GM19193 (cell line): ENCODE measurements around the gene TSPAN16.

Experiments
- POLR2A ChIP-seq: IDR thresholded peaks from 4 replicates; pipeline ENCODE4 v1.6.1; 2011; ENCODE audit not compliant: insufficient read depth, insufficient read length; ENCODE audit errors: extremely low read depth

Gene TSPAN16

DNA sequence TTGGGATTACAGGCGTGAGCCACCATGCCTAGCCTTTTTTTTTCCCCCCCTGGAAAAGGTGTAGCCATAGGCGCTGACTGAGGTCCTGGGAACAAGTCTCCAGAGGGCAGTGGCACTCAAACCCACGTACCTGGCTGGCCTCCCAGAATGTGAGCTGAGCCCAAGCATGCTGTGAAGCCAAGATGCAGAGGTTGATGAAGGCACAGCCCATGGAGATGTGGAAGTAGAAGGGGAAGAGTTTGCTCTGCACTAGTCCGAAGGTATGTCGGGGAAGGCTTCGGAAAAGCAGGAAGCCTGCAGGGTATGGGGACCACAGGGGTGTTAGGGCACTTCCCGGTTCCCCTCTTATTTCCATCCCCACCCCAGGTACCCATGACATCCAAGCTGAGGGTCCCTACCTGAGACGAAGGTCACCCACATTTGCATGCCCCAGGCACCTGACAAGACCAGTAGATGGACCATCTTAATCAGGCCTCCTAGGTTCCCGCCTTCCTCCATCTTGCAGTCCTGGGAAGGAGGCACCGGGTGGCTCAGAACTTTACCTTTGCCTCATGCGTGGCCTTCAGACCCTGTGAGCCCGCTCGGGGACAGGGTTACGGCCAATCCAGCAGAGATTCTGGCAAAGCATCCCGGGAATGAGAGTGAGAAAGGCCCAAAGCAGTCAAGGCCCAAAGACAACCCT is 49.3 kb downstream of the TSPAN16 start:
- TF ChIP-seq POLR2A = no peak

DNA sequence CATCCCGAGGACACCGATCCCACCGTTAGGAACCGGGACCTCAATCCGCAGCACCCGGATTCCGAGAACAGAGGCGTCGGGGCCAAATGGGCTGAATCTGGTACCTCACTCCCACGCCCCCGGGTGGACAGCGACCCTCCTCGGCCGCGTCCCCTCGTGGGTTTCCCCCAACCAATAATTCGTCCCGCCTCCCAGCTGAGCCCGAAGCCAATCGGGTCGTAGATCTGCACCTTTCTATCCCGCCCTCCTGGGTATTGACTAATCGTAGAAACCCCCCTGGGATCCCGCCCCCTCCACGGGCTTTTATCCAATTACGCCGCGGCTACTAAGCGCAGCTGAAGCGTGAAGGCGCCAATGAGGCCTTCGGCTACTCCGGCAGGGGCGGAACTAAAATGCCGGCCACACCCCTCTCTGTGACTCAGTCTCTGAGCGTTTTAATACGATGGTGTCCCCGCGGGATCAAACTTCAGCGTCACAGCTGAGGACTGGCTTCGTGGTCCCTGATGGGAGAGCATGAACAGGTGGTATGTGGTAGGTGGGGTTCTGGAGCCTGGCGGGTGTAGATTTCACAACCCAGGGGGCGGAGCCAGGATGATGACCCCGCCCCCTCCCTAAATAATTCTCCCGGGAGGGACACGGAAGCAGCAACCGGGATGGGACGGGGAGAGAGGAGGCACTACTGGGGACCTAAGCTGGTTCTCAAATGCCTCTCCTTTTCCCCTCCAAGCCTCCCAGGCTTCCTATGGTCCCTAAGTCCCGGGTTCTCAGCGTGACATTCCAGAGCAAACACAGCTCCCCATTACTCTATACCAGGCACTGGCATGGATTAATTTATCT is 50.4 kb downstream of the TSPAN16 start, which contains the start of the genes CCDC159 and TMEM205:
Gene CCDC159, plus strand, starts transcription at position 416 of the 837 bp plus-strand sequence. Its CDS starts 88 bp downstream, at position 504.
Gene TMEM205, minus strand, starts transcription at position 165 of the 837 bp plus-strand sequence. CDS start 649 bp downstream, outside the sequence.
- TF ChIP-seq POLR2A = peak; percentile 58

DNA sequence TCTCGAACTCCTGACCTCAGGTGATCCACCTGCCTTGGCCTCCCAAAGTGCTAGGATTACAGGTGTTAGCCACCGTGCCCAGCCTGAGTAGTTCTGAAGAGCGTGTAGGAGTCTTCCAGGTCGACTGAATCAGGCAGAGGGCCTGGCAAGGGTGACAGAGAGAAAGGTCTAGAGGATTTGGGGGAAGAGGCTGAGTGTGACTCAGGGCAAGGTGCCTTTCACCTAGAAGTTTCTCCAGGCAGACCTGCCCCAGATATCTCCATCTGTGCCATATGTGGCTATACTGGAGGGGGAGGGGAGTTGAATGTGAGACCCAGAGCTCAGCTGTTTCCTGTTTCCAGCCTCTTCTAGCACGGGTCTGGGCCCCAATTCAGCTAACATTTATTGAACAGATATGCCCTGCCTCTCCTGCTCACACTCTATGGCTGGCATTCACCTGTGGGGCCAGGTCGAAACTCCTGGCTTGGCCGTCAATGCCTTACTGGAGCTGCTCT is 51.6 kb downstream of the TSPAN16 start:
- TF ChIP-seq POLR2A = no peak

DNA sequence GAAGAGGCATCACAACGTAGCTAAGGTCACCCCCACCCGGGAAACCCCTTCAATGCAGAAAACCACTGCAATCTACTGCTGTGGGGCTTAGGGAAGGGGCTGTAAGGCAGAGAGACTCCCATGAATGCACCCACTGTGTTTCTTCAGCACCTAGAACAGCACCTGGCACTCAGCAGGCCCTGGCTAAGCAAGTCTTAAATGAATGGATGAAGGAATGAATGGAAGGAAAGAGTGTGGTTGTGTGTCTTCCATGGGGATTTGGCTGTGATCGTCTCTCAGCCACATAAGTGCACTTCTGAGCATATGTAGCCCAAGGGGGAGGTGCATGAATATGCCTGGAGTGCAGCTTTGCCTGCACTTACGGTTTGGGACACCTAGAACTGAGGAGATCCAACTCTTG is 53.2 kb downstream of the TSPAN16 start:
- no peak for TF ChIP-seq POLR2A

DNA sequence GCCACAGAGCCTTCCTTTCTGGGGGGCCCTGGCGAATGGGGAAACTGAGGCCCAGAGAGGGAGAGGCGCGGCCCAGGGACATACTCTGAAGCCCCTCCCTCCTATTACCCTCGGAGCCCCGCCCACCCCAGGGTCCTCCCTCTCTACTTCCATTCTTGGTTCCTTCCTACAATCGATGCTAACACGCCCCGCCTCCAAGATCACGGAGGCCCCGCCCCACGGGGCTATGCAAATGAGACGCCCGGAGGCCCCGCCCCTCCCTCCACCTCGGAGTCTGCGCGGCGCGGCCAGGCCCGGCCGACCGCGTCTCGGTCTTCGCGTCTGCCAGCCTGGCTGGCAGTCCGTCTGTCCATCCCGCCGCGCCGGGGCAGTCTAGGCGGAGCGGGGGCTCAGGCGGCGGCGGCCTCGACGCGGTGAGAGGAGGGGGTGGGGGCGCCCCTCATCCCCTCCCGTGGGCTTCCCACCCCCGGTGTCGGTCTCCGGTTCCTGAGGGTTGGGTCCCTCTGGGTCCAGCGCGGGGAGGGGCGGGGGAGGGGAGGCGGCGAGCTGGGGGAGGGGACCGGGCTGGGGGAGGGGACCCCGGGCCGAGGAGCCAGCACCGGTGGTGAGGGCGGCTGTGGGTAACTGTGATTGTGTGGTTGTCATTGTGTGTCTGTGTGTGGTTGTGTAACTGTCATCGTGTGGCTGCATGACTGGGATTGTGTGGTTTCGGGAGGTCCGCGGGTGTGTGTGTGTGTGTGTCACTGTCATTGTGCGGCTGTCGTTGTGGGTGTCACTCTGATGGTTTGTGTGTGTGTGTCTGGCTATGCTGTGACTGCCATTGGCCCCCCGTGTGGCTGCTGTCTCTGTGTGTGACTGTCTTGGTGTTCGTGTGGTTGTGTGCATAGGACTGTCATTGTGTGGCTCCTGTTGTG is 59.5 kb downstream of the TSPAN16 start, which contains the start of gene PLPPR2:
Gene PLPPR2, plus strand, starts transcription at position 273 of the 914 bp plus-strand sequence. CDS start 2,242 bp downstream, outside the sequence.
- no peak for TF ChIP-seq POLR2A

DNA sequence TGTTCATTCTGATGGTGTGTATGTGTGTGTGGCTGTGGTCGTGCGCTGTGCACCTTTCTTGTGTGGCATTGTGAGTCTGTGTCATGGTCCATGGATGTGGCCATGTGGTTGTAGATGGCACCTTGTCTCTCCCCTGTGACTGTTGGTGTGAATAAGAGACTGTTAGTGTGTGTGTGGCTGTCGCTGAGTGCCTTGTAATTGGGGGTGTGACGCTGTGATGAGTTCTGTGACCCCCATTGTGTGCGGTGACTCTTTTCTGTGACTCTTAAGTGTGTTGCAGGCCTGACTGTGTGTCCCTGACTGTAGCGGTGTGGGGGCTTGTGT is 60.1 kb downstream of the TSPAN16 start:
- TF ChIP-seq POLR2A = no peak

DNA sequence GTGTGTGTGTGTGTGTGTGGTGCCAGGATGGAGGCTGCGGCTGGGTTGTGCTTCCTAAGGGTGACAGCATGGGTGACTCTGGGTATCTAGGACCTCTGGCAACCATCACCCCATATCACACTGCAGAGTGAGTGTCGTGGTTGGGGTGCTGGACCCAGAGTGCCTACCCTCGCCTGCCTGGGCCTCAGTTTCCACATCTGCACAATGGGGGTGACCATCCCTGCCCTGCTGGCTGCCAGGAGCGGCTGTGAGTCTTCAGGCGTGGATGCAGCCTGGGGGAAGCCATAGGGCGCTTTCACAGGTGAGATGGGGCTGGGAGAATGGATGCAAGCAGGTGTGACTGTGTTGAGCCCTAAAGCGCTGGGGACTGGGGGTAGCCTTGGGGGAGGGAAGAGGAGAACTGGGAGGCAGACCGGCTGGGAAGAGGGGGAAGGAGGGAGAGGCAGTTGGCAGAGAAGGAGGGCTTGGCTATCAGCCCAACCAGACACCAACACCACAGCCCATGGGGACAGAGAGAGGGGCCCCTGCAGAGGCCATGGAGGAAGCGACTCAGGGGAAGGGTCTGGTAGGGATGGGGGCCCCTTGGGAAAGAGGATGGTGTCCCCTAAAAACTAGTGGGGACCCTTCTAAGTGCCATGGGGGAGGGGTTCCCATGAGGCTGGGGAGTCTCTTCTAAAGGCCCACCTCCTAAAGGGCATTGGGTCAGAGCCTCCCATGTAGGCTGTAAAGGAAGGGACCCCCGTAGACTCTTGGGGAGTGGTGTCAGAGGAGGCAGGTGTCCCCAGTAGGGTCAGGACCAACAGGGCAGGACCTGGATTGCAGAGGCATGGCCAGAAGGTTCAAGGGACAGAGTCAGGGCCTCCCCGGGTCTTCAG is 61.0 kb downstream of the TSPAN16 start:
- TF ChIP-seq POLR2A = no peak

DNA sequence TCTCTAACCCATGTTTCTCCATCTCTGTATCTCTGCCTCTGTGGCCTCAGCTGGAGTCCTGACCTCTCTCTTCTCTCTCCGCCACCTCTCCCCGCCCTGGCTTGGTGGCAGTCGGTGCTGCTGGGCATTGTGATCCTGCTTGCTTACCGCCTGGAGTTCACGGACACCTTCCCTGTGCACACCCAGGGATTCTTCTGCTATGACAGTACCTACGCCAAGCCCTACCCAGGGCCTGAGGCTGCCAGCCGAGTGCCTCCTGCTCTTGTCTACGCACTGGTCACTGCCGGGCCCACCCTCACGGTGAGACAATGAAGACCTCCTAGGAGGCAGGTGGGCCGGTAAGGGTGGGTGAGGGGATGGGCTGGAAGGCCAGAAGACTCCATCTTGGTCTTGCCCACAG is 63.5 kb downstream of the TSPAN16 start:
- no peak for TF ChIP-seq POLR2A

DNA sequence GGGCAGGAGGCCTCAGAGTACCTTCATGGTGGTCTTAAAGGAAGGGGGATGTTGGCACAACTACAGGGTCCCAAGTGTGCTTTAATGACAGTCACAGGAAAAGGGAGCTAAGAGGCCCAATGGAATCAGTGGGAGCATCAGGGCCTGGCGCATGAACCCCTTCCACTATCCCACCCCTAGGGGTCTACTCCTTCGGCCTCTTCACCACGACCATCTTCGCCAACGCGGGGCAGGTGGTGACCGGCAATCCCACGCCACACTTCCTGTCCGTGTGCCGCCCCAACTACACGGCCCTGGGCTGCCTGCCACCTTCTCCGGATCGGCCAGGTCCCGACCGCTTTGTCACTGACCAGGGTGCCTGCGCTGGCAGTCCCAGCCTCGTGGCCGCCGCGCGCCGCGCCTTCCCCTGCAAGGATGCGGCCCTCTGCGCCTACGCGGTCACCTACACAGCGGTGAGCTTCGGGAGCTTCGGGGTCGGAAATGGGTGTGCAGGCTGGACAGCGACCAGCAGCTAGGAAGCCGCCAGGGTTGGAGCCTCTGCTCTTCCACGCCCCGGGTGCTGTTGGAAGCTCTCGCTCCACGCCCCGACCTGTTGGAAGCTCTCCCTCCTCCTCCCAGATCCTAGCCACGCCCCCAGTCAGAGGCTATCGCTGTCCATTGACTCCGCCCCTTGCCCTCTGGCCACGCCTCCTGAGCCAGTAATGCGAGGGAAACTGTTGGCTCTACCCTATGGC is 65.2 kb downstream of the TSPAN16 start:
- TF ChIP-seq POLR2A = no peak

DNA sequence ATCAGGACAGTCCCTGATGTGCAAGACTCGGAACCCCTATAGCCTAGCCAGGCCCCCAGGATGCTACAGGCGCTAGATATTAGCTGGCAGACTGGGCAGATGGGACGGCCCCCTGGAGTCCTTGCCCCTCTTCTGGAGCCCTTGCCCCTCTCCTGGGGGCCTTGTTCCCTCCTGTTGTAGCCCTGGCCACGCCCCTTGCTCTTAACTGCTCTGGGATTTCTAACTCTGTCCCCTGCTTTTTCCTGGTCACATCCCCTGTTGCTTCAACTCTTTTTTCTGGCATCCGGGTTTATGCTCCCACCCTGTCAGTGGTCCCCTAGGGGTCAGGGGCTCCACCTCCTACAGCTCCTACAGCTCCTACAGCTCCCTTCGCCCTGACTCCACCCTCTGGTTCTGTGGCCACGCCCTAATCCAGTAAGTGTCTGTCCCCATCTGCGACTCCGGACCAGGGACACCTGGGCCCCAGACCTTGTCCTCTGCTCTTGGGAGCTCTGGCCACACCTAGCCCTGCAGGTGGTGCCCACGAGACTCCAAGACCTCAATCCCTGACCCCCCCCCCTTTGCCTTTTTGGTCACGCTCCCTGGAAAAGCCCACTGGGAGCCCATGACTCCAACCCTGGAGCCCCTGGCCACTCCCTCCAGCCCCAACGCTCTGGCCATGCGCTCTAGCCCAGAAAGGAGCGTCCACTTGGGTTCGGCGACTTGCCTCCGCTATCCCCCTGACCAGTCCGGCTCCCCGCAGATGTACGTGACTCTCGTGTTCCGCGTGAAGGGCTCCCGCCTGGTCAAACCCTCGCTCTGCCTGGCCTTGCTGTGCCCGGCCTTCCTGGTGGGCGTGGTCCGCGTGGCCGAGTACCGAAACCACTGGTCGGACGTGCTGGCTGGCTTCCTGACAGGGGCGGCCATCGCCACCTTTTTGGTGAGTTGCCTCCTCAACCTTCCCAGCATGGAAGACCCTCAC is 66.1 kb downstream of the TSPAN16 start:
- no peak for TF ChIP-seq POLR2A

DNA sequence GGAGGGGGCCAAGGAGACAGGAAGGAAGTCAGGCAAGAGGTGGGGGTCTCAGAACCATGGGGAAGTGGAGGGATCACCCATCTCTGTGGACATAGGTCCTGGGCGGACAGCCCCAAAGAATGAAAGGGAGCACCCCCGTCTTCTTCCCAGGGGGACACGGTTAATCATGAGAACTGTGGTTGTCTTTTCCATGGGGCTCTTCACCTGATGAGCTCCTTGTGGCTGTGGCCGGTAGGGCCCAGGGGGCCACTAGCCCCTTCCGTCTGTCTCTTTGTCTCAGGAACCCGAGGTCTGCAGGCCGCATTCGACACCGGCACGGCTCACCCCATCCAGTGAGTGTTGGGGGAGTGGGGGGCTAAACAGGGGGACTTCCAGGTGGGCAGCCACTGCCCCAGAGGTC is 67.9 kb downstream of the TSPAN16 start:
- no peak for TF ChIP-seq POLR2A

DNA sequence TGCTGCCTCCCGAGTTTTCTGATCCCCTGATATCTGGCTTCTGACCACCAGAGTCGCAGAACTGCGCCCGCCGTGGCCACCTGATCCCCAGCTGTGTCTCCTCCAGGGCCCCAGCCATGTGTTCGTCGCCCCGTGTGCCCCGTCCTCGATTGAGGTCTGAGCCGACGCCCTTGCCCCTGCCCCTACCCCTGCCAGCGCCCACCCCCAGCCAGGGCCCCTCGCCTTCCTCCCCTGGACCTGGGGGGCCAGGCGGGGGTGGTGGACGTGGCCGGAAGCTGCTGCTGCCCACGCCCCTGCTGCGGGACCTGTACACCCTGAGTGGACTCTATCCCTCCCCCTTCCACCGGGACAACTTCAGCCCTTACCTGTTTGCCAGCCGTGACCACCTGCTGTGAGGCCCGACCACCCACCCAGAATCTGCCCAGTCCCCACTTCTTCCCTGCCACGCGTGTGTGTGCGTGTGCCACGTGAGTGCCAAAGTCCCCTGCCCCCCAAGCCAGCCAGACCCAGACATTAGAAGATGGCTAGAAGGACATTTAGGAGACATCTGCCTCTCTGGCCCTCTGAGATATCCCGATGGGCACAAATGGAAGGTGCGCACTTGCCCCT is 68.4 kb downstream of the TSPAN16 start:
- no peak for TF ChIP-seq POLR2A
